Measurements from ENCODE around the gene RBM34.

RBM34 gene

DNA sequence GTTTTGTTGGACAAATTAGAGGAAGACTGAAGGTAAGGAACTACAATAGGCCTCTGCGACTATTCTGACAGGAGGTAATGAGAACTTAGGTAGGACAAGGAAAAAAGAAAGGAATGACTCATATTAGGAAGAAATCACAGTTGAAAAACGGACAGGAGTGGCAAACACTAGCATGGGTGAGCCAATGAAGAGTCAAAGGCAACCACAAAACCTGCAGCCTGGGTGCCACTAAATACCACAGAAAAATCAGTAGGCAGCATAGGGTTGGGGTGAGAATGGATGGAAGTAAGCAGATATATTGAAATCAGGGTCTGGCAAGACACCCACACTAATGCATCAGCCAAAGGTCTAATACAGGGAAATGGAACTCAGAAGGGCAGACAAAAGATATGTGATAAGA is 10.0 kb downstream of the RBM34 start:
- DNase-seq, result no peak

DNA sequence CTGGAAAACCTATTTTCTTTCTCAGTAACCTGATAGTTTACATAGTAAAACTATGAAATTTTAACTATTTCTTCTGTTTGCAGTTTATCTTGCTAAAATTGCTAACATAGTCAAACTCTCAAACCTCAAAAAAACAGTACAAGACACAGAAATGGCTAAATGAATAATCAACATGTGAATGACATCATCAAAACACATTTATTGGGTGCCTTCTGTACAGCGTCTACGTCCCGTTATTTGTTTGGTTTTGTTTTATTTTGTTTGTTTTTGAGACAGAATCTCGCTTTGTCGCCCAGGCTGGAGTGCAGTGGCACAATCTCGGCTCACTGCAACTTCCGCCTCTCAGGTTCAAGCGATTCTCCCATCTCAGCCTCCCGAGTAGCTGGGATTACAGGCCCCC is 11.2 kb downstream of the RBM34 start:
- DNase-seq, result no peak

DNA sequence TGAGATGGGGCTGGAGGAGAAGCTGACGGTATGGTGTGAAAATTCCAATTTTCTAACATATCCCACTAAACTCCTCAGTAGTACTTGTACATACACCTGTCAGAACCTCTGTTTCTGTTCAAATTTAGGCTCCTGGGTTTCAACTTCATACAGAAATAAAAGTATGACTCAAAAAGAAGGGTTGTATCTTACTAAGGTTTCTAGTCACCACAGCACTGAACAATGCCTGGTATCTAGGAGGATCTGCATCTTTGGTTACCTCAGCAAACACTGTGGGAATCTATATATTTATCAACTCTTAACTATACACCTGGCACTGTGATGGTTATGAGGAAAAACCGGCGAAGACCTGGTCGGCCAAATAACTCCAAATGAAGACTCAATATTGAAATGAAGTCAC is 13.8 kb downstream of the RBM34 start:
- DNase-seq, result no peak

DNA sequence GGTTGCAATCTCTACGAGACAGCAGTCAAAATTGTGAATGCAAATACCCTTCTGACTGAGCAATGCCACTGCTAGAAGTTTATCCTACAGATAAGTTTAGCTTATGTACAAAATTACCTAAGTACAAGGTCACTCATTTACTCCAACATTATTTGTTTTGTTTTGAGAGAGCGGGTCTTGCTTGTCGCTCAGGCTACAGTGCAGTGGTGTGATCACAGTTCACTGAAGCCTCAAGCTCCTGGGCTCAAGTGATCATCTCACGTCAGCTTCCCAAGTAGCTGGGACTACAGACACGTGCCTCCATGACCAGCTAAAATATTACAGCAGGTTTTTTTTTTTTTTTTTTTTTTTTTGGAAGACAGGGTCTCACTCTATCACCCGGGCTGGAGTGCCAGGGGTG is 15.4 kb downstream of the RBM34 start:
- no peak for DNase-seq

DNA sequence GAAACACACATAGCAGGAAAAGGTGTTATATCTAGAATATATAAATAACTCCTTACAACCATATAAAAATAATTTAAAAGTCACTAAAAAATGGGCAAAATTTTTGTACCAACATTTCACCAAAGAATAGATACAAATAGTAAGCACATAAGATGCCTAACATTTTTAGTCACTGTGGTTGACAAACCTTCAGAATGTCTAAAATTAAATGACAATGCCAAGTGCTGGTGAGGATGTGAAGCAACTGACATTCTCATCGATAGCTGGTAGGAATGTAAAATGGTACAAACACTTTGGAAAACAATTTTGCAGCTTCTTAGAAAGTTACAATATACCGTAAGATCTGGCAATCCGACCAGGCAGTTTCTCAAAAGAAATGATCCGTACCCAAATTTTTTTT is 18.1 kb downstream of the RBM34 start:
- DNase-seq, result no peak

DNA sequence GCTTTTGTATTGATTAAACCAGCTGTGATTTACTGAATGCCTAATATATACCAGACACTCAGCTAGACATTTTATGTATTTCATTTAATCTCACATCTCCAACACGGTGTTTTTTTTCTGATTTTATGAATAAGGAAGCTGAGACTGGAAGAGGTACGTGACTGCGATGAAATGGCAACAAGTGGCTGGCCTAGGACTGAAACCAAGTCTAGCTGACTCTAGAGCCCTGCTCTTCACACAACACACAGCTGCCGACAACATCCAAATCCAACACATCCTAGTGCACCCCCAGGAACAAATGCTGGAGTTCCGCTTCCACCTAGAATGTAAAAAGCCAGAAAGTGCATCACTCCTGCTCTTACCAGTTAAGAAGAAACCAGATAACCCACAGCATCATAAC is 21.7 kb downstream of the RBM34 start:
- DNase-seq, result no peak

DNA sequence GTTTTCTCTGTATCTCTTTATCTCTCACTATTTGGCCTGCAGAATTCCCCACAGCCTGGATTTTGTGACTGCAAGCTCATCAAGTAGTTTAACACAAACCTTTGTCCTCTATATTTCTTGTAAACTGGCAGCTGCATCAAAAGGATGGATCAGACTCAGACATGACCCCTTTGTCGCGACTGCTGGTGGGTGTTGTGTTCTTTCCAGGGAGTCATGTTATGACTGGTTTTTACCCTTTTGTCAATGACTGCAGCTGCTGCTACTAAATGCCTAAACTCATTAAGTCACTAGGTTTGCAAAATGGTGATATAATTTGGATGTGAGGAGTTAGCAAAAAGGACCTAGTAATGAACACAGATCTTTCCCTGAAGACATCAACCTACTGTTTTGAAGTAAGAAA is 22.2 kb downstream of the RBM34 start:
- no peak for DNase-seq

DNA sequence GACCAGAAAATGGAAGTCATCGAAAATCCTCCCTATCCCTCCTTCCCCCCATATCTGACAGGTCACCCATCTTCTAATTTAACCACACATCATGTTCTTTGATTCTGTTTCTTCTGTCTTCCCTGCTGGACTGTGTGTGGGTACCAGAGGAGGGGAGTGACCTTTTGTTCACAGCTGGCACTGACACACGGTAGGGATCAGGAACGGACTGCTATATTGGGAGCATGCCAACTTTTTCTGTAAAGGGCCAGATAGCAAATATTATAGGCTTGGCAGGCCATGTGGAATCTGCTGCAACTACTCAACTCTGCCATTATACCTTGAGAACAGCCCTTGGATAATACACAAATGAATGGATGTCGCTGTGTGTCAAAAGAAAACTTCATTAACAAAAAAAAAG is 24.9 kb downstream of the RBM34 start:
- no peak for DNase-seq

DNA sequence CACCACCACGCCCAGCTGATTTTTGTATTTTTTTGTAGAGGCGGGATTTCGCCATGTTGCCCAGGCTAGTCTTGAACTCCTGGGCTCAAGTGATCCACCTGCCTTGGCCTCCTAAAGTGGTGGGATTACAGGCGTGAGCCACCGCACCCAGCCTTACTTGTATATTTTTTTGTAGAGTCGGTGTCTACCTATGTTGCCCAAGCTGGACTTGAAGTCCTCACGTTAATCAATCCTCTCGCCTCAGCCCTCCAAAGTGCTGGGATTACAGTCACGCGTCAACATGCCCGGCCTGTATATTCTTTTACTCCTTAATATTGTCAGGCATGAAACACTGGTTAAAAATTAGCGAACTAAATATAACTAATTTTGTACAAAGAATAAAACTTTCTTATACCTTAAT is 26.9 kb downstream of the RBM34 start:
- DNase-seq, result no peak

DNA sequence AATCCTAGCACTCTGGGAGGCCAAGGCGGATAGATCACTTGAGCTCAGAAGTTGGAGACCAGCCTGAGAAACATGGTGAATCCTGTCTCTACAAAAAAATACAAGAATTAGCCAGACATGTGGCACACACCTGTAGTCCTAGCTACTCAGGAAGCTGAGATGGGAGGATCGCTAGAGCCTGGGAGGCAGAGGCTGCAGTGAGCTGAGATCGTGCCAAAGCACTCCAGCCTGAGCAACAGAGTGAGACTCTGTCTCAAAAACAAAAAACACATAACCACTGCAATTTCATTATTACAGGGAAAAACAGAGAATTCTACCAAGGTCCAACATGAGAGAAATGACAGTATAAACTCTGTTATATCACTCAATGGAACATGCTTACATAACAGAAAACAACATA is 28.0 kb downstream of the RBM34 start:
- DNase-seq, result no peak

DNA sequence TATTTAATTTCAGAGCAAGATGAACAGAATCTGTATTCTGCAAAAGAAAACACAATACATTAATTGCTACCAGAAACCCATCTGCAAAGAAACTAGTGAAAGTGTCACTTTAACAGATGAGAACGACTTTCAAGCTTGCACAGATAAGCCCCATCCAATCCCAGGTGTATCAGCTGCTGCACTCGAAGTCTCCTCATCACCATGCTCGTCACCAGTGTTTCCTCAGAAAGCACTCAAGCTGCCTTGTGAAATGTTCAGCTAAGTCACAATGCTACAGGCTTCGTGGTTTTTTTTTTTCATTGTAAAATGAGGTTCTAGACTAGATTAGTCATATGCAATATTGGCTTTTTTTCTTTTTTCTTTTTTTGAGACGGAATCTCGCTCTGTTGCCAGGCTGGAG is 29.1 kb downstream of the RBM34 start:
- DNase-seq, result no peak

DNA sequence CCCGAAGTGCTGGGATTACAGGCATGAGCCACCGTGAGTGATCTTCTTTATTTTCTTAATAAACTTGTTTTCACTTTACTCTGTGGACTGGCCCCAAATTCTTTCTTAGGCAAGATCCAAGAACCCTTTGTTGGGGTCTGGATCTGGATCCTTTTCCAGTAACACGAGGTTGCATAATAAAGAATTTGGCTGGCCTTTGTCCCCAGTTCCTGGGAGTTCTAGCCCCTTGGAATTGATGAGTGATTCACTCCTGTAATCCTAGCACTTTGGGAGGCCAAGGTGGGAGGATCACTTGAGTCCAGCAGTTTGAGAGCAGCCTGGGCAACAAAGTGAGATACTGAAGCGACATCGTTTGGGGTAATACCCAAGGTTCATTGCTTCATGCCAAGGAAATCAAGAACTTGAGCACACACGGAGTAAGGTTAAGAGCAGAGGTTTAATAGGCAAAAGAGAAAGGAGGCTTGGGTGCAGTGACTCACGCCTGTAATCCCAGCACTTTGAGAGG is 30.2 kb downstream of the RBM34 start:
- DNase-seq, result no peak

DNA sequence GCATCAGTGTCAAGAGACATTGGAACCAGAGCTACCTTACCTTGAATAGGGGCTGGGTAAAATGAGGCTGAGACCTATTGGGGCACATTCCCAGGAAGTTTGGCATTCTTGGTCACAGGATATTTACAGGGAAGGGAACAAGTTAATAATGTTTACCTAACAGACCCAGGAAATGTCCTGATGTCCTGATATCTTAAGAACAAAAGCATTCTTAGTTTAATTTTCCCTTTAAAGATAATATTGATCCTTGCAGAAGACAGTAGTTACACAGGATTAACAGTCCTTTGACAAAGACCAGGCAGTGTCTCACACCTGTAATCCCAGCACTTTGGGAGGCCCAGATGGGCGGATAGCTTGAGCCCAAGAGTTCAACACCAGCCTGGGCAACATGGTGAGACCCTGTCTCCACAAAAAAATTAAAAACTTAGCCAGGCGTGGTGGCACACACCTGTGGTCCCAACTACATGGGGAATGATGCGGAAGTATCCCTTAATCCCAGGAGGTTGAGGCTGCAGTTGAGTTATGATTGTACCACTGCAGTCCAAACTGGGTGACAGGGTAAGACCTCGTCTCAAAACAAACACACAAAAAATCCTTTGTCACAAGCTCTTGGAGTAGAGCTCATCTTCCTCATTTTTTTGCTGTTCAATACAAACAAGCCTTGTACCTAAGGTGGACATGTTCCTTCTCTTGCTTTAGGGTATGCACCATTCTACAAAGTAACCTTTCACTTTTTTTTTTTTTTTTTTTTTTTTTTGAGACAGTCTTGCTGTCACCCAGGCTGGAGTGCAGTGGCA is 31.1 kb downstream of the RBM34 start:
- DNase-seq, result no peak

DNA sequence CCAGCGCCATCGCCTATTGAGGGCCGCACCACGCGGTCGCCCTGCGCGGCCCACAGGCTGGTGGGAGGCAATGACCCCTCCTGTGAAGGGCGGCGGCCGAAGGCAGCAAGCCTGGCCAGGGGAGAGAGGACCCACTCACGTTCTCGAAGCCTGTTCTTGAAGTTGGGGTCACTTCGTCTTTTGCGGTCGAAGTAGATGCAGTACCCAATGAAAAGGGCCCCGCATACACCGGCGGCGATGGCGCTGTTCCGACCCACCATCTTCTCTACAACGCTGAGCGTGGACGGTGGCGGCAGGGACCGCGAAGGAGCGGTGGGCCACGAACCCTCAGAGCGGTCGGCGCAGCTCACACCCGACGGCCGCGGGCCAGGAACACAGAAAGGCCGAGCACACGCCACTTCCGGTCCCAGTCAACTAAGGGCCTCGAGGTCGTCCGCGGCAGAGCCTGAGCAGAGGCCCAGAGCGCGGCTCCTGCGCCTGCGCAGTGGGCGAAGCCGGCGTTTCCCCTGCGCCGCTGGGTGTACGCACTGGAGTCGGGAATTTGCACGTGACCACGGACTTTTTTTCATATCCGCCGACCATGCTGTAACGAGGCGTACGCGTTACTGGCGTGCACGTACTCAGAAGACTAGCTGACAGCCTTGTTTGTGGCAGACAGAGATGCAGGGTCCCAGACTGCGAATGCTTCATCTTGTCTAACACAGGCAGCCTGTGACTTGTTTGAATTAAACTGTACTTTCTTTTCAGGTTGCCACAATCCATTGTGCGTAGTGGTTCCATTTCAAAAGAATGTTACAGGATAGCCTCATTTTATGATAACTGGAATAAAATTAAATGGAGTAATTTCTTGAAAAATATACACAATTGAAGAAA is 32.4 kb downstream of the RBM34 start, which contains the start of gene TOMM20:
TSS of gene TOMM20 (minus strand) at position 382 of the 873 bp plus-strand sequence. CDS start at position 260, 122 bp downstream.
- peak; percentile 97 for DNase-seq

DNA sequence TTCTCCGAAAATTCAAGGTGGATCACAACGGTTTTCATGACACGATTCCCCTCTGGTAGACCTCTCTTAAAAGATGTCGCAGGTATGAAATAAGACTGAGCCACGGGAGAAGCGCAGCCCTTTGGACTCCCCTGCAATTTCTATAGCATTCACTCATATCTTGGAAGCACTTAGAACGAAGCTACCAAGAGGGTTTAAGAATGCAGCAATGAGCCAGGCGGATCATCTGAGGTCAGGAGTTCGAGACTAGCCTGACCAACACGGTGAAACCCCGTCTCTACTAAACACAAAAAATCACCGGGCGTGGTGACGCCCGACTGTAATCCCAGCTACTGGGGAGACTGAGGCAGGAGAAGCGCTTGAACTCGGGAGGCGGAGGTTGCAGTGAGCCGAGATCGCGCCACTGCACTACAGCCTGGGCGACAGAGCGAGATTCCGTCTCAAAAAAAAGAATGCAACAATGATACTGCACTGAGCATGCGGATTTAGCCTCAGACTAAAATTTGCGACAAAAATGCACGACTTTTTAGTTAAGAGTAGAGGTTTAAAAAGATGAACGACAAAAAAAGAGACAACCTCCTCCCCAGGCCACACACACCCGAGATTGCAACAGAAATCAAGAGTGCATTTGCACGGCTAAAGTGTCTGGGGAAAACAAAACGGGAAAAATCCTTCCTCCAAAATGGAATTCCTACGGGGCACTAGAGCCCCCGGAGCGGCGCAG is 33.2 kb downstream of the RBM34 start:
- DNase-seq, result no peak

DNA sequence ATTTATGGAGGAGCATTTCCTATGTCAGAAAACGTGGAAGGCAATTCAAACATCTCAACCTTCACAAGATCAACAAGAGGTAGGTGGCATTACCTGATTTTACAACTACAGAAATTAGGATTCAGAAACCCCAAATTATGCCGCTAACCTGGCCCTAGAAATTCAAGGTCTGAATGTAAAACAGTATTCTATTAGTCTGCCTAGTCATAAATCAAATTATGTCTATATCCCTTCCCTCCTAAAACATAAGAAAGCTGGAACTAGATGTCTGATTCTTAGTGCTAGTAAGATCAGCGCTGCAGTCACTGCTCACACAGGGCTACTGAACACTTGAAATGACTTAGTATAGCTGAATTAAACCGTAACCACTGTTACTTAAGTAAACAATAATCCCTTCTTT is 33.8 kb downstream of the RBM34 start:
- DNase-seq, result no peak

DNA sequence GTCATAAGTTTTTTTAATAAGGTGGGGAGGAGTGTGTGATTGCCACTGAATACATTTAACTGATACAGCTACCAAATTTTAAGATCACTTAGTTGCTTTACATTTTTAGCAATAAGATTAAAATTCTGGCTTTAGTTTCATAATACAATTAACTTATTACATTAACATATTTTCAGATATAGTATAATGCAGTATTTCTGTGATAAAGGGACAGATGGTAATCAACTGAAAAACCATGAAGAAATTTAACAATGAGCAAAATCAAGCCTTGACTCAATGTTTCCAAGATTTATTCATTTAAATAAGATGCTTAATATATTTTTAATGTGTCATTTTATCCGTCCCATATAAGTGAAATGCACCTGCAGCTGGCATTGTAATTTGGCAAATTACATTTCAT is 36.4 kb downstream of the RBM34 start:
- DNase-seq, result no peak

DNA sequence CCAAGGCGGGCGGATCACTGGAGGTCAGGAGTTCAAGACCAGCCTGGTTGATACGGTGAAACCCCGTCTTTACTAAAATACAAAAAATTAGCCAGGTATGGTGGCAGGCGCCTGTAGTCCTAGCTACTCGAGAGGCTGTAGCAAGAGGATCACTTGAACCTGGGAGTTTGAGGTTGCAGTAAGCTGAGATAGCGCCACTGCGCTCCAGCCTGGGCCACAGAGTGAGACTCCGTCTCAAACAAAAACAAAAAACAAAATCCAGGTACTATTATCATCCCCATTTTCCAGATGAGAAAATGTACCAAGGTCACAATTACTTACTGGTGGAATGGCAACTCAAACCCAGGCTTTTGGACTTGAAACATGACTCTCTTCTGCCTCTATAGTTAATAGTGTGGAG is 36.9 kb downstream of the RBM34 start:
- no peak for DNase-seq

DNA sequence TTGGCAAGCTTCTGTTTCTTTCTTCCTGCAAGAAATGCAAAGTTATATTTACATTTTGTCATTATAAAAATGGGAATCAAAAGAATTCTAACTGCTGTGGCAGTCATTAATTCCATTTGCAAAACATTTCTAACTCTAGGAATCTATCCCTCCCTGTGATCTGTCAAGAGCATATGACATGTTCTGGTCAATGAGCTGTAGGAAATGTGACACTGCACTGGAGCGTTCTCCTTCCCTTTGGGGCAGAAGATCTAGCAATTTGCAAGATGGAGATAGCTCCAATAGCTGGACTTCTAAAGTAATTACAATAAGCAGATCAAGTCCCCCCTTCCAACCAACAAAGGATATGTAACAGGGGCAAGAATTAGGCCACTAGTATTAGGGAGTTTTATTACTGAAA is 38.7 kb downstream of the RBM34 start:
- DNase-seq, result no peak

DNA sequence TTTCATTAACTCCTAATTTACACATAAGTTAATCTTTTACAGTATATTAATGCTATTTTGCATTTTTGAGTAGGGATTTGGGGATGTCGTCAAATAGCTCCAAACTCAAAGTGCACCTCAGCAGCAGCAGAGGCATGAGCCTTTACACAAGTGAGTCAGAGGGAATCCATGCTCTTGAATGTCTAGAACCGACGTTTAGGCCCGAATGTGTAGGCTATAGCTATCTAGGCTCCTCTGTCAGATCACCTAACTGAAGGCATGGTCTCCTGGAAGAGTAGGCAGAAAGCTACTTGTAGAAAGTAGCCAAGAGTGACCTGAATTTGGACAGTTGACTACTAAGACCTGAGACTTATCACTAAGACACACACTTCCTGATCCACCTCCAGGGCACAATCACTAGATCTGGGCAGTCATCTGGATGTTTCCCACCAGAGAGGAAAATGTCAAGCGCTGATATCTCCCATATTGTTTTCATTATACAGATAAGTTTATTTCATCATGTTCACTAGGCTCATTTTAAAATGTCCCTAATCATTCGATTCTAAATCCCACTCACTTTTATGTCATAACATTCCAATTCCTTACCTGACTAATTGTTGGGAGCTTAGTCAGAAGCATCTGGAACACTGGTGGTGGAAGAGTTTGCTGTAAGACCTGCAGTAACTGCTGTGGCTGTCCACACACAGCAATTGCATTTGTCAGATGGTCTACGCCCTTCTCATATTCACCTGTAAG is 47.7 kb downstream of the RBM34 start:
- DNase-seq, result no peak

DNA sequence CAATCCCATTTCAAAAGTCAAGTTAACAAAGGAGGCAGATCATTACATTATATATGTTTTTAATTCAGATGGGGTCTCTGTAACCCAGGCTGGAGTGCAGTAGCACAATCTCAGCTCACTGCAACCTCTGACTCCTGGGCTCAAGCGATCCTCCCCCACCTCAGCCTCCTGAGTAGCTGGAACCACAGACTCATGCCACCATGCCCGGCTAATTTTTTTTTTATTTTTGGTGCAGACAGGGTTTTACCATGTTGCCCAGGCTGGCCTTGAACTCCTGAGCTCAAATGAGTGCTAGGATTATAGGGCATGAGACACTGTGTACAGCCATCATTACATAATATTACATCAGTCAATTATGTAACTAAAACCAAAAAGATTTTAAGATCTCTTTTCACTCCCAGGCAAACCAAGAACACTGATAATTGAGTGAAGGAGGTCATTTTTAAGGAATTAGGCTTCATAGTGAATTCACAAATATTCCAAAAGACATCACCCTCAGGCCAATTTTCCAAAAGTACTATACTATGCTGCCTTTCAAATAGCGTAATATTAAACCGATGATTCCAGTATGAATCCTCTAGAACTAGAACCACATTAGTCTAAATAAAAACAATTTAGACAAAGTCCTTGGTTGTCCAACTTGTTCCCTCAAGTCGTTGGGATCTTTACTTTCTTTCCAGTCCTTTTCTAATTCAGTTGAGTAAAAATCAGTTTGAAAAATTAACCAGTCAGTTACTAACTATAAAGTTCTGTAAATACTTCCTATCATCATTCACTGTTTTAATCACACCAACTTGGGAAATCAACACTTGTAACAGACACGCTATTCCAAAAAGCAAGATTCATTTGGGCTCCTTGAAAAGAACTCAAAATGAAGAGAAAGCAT is 48.5 kb downstream of the RBM34 start:
- no peak for DNase-seq

DNA sequence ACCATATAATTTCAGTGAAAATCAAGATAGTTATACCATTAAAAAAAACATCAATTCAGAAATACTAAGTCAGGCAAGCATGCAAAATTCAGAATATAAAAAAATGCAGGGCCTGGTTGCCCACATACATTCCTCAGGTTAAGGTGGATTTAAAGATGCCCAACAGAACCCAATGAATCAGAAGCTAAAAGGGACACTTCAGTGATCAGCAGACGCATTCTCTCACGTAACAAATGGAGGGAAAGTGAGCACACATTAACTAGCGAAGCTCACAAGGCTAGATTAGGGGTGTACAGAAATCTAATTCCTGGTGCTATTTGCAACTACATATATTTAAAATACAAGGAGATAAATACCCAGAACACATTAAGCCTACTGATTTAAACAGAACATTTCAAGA is 49.9 kb downstream of the RBM34 start:
- DNase-seq, result no peak
